NCI-H345 treated with DMSO at 0.1 percent for 48 hours (cell line): ENCODE results near the gene ARHGEF39.
"Not testable (repeated sequence)": the region's sequence is repeated elsewhere in the genome, so short reads cannot be mapped to it uniquely, and the experiment has no call there.

Experiments
- DNase-seq: peaks from one replicate; lab custom pipeline; 2025; ENCODE audit not compliant: unreplicated experiment; lab: John Stamatoyannopoulos, UW

The ARHGEF39 gene

GRCh38 chr9:35628389-35628991, 36.5 kb downstream of the ARHGEF39 start:
- no peak for DNase-seq

GRCh38 chr9:35627575-35627974, 37.4 kb downstream of the ARHGEF39 start:
- DNase-seq = no peak

GRCh38 chr9:35619800-35620158, 45.2 kb downstream of the ARHGEF39 start:
- DNase-seq = no peak

- DNase-seq = no peak
These were observed 45.9 kb downstream of the ARHGEF39 start for GRCh38 chr9:35618854-35619799.

- no peak for DNase-seq
These were observed 46.7 kb downstream of the ARHGEF39 start, which contains the start of gene CD72 for GRCh38 chr9:35618325-35618727. Gene CD72 (minus strand): TSS chr9:35618413. CDS start chr9:35618303, 110 bp downstream.

- no peak for DNase-seq
These were observed 47.4 kb downstream of the ARHGEF39 start for GRCh38 chr9:35617548-35617947.

- DNase-seq = peak; percentile 17
These were observed 48.1 kb downstream of the ARHGEF39 start for GRCh38 chr9:35616681-35617459.

- no peak for DNase-seq
These were observed 48.9 kb downstream of the ARHGEF39 start for GRCh38 chr9:35615981-35616680.

- DNase-seq = no peak
These were observed 52.2 kb downstream of the ARHGEF39 start for GRCh38 chr9:35612843-35613242.

- not testable (repeated sequence) for DNase-seq
These were observed 52.9 kb downstream of the ARHGEF39 start for GRCh38 chr9:35612066-35612465.

GRCh38 chr9:35611230-35611797, 53.7 kb downstream of the ARHGEF39 start:
- DNase-seq = no peak

- no peak for DNase-seq
These were observed 55.2 kb downstream of the ARHGEF39 start for GRCh38 chr9:35609820-35610163.
